A172 (cell line): Measurements from ENCODE around the gene KATNAL2. TPM values are rescaled to one million over a fixed set of nuclear protein-coding genes. Genes with fewer than 3 reads are reported as not detected.

Experiments used
- DNase-seq: peaks from one replicate; pipeline ENCODE4 v3.0.0-alpha.2; 2015; ENCODE audit warnings: low spot score
- total RNA-seq: library from RNA; depleted of rRNA; stranded (reverse); fragments of >200 nt; shearing (Covaris generic); gene quantifications from 2 replicates; pipeline ENCODE4 v1.2.3, GENCODE V29; 2014; rRNA removed

The KATNAL2 gene, protein sequence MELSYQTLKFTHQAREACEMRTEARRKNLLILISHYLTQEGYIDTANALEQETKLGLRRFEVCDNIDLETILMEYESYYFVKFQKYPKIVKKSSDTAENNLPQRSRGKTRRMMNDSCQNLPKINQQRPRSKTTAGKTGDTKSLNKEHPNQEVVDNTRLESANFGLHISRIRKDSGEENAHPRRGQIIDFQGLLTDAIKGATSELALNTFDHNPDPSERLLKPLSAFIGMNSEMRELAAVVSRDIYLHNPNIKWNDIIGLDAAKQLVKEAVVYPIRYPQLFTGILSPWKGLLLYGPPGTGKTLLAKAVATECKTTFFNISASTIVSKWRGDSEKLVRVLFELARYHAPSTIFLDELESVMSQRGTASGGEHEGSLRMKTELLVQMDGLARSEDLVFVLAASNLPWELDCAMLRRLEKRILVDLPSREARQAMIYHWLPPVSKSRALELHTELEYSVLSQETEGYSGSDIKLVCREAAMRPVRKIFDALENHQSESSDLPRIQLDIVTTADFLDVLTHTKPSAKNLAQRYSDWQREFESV
- total RNA-seq = 3.7 and 5.1 TPM in 2 replicates

DNA sequence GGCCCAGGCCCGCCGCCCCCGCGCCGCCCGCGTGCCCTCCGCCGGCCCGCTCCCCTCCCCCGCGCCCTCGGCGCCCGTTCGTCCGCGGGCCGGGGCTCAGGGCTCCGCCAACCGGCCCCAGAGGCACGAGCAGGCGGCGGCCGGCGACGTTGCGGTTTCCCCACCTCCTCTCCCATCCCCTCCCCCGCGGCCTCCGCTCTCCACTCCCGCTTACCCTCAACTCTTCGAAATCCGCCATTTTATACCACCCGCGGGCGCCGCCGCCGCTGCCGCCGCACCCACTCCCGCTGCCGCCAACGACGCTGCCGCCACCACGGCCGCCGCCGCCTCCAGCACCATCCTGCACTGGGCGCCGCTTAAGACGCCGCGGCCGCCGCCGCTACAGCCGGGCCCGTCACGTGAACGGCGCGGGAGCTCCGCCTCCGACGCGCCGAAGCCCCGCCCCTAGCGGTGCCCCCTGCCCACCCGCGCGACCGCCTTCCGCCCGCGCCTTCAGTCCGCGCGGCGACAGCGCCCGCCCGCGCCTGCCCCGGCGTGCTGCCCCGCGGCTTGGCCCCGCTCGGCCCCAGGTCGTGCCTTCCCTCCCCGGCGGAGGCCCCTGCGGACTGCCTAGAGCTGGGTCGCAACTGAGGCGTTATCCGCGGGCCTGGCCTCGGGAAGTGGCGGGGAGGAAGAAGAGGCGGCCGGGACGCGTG, at the start of gene KATNAL2, which contains the start of gene PIAS2:
Gene KATNAL2, plus strand, starts transcription at position 495 of the 695 bp plus-strand sequence. CDS start 29,271 bp downstream, outside the sequence.
Gene PIAS2, minus strand, starts transcription at position 400 of the 695 bp plus-strand sequence. Its CDS starts 162 bp downstream, at position 238.
- DNase-seq = peak; percentile 18

DNA sequence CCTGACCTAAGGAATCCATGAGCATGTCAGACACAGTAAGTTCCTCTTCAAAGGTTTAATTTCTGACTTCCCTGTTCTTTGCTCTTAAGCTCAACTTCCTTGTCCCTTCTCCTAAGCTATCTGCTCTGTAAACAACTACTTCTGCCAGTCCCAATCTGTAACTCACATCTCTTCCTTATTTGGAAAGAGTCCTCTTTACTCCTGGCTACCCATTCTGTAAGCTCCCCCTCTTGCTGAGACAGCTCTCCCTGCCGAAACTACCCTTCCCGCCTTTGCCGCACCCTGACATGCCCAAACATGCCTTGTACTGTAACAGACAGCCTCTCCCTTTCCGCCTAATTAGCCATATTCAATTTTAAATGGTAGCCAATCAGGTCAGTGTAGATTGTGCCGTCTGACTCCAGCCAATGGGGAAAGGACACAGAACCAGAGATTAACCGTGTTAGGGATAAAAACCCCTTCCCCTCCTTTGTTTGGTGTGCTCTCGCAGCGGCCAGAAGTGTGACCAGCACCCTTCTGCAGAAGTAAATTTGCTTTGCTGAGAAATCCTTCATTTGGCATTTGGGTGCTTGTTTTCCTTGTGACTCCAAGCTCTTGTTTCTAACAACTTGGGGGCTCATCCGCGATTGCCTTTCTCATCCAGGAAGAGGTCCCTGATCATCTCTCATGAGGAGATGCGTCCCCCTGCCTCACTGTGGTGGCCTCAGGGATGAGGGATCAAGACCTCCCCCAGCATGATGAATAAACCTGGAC, 49.1 kb upstream of the KATNAL2 start:
- no peak for DNase-seq

DNA sequence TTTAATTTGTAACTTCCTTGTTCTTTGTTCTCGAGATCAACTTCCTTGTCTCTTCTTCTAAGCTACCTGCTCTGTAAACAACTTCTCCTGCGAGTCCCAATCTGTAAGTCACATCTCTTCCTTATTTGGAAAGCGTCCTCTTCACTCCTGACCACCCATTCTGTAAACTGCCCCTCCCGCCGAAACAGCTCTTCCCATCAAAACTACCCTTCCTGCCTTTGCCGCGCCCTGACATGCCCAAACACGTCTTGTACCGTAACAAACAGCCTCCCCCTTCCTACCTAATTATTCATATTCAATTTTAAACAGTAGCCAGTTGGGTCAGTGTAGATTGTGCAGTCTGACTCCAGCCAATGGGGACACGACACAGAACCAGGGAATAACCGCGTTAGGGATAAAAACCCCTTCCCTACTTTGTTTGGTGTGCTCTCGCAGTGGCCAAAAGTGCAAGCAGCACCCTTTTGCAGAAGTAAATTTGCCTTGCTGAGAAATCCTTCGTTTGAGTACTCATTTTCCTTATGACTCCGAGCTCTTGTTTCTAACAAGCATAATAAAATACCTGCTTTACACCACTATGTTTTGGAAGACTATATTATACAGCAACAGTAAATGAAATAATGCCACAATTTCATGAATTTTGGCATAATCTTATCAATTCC, 39.9 kb upstream of the KATNAL2 start:
- no peak for DNase-seq

DNA sequence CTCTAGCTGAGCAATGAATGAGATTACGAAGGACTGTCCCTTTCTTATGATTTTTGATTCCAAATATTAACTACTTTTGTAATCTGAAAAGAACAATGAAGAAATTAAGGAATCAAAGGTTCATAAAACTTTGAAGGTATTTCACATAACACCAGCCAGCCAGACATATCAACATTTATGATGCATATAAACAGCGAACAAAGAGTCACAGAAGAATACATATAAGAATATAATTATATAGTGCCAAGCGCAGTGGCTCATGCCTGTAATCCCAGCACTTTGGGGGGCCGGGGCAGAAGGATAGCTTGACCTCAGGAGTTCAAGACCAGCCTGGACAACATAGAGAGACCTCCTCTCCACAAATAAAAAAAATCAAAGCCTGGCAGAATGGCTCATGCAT, 34.2 kb upstream of the KATNAL2 start:
- DNase-seq = no peak

DNA sequence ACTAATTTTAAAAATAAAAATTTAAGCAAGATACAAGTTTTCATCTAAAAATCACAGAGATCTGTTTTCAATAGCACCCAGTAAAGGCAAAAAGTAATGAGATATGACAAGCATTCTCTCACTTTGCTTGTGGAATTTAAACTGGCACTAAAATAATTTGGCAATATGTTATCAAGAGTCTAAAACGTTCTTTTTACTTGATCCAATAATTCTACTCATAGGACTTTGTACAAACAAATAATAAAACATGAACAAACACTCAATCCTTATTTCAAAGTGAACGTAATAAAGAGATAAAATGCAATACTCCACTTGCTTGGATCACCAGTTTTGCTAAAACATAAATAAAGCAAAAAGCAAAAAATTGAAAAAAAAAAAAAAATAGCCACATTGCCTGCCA, 30.5 kb upstream of the KATNAL2 start:
- no peak for DNase-seq

DNA sequence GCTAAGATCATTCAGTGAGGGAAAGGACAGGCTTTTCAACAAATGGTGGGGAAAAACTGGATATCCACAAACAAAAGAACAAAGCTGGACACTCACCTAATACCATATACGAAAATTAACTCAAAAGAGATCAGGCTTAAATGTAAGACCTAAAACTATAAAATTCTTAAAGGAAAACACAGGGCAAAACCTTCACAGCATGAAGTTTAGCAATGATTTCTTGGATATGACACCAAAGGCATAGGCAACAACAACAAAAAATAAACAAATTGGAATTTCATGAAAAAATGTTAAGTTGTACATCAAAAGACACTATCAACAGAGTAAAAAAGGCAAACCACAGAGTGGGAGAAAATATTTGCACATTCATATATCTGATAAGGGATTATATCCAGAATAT, 28.4 kb upstream of the KATNAL2 start:
- DNase-seq = no peak

DNA sequence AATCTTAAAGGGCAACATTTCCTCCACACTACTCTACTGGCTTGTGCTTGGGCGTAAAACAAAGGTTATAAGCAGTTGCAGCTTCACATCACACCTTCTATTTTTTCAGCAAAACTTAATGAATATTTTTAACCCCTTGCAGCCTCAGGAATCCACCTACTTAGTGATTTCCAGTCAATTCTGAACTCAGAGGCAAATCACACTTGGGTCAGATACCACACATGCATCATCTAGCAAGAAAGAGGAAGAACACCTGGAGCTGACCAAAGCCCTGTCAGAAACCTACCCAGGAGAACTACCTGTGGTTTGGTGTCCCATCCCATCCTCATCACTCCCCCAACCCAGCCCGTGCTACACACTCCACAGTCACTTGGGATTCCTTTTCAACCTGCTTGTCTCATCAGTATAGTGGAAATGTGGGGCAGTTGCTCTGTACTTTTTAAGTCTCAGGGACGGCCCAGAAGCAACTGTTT, 25.6 kb upstream of the KATNAL2 start:
- DNase-seq = no peak

DNA sequence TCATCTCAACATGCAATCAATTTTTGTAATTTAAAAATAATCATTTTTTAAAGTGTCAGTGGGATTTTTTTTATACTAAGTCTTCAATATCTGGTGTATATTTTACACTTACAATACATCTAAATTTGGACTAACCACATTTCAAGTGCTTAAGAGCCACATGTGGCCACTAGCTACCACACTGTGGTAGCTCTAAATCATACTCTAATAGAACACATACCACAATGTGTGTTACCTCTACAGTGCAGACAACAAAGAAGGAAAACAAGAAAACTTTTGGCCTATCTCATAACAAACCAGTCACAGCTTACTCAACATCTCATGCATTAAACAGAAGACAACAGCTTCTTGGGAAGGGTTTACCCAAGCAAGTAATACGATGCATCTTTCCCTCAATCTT, 24.6 kb upstream of the KATNAL2 start:
- DNase-seq = no peak

DNA sequence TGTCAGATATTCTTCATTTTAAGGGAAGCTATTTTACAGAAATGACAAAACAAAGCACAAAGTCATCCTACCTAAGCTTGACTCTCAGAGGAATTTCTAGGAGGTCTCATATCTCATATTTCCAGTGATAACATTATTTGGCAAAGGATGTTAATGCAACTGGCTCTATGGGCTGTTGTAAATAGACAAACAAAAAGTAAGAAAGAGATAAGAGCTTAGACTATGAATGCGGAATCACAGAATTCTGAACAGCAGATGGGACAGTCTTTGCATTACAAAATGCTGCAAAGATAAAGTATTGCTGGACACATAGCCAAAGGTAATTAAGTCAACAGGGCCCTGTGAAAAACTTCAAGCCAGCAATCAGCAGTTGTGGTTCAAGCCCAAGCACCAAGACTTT, 24.0 kb upstream of the KATNAL2 start:
- no peak for DNase-seq

DNA sequence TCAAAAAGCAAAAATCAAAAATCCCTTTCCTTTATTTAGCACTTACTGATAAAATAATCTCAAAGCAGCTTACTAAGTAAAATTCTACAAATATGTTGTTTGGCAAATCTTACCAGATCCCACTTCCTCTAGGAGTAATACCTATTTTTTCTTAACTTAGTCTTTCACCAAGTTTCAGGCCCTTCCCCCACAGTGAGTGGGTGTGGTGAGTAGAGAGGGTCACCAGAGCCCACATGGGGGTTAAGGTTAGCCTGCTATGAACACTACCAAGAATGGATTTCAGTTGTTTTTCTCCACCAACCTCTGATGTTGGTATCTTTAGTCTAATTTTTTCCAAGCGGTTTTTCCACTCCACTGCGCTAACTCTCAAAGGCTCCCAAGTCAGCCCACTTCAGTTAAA, 23.3 kb upstream of the KATNAL2 start:
- no peak for DNase-seq

DNA sequence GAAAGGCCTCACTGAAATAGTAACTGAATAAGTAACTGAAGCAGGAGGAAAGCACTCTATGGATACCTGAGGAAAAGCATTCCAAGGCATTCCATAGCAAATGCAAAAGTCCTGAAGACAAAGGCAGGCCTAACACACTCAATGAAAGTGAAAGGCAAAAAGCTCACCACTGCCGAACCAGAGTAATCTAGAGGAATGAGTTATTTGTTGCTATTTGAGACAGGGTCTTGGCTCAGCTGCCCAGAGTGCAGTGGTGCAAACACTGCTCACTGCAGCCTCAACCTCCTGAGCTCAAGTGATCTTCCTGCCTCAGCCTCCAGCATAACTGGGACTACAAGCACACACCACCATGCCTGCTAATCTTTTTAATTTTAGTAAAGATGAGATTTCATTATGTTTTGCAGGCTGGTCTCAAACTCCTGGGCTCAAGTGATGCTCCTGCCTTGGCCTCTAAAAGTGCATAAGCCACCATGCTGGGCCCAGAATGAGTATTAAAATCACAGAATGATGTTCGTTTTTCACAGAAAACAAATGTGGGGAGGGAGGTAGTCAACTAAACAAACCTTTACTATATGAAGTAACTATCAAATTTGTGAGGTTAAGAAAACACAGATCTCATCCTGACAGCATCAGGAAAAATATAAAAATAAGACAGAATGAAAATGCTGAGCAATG, 18.0 kb upstream of the KATNAL2 start:
- no peak for DNase-seq

DNA sequence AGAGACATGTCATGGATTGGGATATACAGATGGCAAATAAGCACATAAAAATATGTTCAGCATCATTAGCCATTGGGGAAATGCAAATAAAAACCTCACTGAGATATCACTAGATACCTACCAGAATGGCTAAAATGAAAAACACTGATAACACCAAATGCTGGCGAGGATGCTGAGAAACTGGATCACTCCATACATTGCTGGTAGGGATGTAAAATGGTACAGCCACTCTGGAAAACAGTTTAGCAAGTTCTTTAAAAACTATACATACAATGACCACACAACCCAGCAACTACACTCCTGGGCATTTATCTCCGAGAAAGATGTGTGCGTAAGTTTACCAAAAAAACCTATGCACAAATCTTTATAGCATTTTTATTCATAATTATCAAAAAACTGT, 14.0 kb upstream of the KATNAL2 start:
- no peak for DNase-seq

DNA sequence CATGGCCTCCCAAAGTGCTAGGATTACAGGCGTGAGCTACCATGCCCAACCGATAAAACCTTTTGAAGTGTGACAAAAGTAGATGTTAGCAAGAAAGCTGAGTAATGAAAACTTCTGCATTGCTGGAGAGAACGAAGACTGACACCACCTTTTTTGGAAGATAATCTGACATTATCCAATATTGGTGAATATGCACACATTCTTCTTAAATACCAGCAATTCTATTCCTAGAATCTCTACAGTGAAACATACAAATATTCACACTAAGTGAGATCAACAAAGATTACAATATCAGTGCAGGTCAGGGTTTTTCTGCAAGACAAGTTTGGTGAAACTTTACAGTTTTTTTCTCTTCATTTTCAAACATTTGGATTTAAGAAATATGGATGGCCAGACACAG, 7.9 kb upstream of the KATNAL2 start:
- no peak for DNase-seq

DNA sequence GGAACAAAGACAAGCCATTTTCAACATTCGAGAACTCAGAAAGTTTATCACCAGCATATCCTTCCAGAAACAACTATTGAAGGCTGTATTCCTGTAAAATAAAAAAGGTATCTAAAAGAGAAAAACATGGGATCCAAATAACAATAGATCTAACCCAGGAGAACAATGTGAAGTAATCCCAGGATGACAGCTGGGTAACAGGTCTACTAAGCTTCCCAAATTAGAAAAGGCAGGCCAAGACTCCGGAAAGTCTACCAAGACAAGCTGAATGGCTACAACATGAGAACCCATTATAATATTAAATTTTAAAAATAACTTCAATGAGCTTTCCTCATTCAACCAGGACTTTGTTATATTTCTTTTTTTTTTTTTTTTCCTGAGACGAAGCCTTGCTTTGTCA, 6.5 kb upstream of the KATNAL2 start:
- DNase-seq = no peak

DNA sequence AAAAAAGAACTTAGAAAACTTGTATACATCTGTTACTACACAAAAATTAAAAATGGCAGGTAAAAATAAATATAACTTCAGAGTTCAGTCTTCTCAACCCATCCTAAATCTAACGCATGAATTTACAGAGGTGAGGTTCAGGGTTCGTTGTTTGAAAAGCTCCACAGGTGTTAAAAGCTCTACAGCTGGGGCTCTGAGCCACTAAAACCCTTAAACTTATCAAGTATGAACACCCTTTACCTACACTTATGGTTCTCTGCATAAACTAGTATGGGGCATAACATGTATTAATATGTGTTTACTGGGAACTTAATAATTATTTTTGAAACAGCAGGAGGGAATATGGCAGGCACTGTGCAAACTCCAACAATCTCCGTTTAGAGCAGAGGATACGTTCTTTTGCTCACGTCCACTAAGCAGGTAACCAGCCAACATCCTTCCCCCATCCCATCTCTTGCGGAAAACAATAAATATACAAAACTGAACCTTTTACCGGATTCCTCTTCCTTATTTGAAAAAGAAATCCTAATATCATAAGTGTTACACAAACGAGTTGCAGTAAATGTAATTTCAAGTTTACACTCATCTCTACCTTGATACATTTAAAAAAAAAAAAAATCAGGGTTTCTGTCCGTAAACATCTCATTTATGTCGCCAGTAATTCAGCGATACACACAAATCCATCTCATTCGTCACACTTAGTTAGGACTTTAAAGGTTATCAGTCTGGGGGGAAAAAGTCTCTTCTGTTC, 1.4 kb upstream of the KATNAL2 start:
- DNase-seq = no peak

DNA sequence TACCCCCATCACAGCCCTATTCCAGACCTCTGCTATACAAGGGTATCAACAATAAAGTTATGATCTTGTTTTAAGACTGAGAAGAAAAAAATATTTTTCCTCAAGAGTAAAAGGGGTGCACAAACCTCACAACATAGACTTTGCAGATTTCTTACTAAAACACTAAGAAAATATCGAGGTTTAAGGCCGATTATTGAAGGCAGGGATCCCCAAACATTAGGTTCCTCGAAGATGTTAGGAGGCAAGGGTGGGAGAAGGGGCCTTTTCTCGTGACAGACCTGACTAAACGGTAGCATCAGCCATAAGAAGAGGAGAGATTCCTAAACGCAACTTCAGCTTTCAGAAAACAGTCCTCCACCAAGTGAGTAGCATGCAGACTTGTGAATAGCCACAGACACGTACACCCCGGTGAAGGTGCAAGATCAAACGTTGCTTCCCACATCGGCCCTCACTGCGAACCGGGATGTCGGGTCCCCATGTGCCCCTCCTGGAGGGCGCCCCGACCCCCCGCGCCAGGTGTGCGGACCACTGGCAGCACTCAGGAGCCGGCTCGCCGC, 773 bp upstream of the KATNAL2 start:
- peak; percentile 6 for DNase-seq

DNA sequence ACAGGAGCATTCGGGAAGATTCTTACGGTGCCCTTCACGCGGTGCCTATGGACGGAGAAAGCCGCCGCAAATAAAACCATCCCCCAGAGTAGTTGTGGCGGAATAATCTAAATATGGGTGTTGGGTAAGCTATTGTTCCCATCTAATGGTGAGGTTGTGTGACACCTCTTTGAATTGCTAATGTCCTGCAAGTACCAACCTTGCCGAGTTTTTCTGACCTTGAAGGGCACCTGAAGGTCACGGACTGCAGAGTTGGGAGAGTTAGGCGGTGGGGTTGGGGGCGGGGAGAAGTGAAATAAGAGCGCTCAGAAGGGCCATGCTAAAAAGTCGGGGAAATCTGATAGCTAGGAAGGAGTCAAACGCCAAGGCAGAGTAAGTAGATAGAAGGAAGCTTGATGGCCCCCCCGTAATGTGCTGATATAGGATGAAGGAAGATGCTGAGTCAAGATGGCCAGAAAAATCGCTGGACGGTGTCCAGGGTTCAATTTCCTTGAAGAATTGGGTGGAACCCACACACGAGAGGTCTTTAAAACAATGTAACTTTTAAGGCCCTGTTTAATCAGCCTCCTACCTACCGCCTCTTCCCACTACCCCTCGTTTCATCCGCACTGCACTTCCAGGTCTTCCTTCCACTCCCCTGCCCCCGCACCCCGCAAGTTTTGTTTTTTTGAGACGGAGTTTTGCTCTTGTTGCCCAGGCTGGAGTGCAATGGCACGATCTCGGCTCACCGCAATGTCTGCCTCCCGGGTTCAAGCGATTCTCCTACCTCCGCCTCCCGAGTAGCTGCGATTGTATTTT, 600 bp downstream of the KATNAL2 start:
- DNase-seq = peak; percentile 21

DNA sequence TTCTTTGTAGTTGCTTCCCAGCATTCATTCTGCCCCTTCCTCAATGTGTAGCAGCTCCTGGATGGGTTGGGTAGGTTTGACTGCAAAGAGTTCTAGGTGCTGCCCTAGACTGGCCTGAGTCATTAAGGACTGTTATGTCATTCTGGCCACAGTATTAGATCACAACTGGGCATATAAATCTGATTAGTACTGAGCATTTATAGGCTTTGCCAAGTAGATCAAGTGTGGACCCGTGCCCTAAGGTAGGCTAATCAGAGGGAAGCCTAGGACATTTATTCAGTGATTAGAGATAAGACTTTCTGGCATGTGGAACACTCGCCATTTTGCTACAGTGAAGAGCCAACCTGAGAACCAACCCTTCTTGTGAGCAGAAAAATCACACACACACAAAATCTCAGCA, 2.7 kb downstream of the KATNAL2 start:
- no peak for DNase-seq

DNA sequence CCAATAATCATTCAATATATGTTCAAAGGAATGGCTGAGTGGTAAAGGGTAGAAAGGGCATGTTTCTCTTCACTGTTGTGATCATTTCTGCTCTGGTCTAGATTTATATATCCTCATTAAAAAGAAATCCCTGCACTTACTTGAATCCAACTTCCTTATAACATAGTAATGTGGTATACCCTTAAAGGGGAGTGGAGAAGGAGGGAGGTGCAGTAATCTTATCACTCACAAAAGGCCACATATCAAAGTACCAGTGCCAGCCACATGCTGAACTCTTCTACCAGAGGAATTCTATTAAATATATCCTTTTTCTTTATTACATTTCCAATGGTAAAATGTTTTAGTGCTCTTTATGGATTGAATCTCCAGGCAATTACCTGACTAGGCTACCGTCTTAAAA, 3.3 kb downstream of the KATNAL2 start:
- no peak for DNase-seq
